ENCODE measurements around the gene CAVIN4.

Gene CAVIN4

DNA sequence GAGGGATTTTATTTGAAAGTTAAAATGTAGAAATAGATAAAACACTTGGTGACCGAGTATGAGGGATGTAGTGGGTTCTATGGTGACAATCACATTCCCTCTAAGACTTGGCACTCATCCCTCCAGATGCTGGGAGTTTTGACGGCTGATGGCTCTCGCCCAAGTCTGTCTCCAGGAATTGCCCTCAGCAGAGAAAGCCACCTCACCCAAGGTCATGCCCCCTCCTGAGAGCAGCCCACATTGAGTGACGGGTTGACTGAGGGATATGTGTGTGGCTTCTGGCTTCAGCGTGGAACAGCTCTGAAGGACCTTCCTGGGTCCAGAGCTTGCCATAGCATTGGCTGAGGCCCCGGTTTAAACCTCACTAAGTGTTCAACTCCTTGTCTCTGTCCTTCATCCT lies 19.4 kb downstream of the CAVIN4 start:
- TF ChIP-seq CTCF (IDR thresholded peaks at IDR 0.05; ENCODE audit: low read depth, low read length, missing control alignments) = no peak
- no peak overlapping the region for H3K4me3 ChIP-seq (ENCODE audit: low read depth, low read length)
- DNase-seq (ENCODE audit: low read depth) = no peak

DNA sequence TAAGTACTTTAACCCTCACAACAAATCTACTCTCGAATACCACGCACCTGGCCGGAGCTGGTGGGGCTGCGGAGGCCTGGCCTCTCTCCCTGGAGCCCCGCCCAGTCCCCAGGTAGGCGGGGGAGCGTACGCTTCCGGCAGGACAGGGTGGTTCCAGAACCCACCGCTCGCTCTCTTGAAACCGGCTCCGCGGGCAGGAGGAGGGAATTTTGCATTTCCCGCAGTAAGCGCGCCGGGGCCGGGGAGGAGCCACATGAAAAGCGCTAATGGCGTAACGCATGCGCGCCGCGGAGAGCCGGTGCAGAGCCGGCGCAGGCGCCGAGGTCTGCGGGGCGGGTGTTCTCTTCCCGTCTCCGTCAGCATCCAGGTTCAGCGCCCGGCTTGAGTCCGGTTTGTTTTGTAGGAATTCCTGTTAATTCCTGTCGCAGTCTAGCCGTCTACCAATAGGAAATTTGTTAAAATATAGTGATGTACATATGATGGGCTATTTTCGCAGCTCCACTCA lies 20.8 kb downstream of the CAVIN4 start:
- peak; percentile 48 for DNase-seq (ENCODE audit: low read depth)
- H3K4me3 ChIP-seq (ENCODE audit: low read depth, low read length) = peak overlapping the region; percentile 58
- no peak for TF ChIP-seq CTCF (IDR thresholded peaks at IDR 0.05; ENCODE audit: low read depth, low read length, missing control alignments)

DNA sequence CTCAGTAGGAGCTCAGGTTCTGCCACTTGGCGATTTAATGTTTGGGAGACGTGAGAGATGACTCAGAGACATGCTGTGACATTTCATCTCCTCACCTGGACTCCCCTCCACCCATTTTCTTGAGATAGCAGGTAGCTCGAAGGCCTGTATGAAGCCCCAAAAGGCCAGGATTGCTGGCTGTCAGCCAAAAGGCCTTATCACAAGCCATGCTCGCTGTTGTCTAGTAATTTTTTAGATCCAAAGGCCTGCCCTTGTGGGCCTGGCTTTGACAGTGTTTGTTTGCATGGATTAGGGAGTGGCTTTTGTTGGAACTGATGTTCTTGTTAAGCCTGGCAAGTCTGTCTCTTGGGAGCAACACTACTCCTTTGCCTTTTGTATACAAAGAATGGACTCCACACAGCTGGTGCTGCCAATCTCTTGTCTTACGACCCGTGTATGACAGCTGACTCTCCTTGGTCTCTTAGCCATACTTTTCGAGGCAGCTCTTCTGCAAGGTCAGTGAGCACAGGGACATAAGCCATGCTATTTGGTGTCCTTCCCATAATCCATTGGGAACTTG lies 22.7 kb downstream of the CAVIN4 start:
- no peak for TF ChIP-seq CTCF (IDR thresholded peaks at IDR 0.05; ENCODE audit: low read depth, low read length, missing control alignments)
- no peak overlapping the region for H3K4me3 ChIP-seq (ENCODE audit: low read depth, low read length)
- no peak for DNase-seq (ENCODE audit: low read depth)

- TF ChIP-seq CTCF (IDR thresholded peaks at IDR 0.05; ENCODE audit: low read depth, low read length, missing control alignments) = peak; percentile 84
- peak; percentile 13 for DNase-seq (ENCODE audit: low read depth)
- no peak overlapping the region for H3K4me3 ChIP-seq (ENCODE audit: low read depth, low read length)
Observed at GRCh38 chr9:100601216-100601615, 23.3 kb downstream of the CAVIN4 start.

DNA sequence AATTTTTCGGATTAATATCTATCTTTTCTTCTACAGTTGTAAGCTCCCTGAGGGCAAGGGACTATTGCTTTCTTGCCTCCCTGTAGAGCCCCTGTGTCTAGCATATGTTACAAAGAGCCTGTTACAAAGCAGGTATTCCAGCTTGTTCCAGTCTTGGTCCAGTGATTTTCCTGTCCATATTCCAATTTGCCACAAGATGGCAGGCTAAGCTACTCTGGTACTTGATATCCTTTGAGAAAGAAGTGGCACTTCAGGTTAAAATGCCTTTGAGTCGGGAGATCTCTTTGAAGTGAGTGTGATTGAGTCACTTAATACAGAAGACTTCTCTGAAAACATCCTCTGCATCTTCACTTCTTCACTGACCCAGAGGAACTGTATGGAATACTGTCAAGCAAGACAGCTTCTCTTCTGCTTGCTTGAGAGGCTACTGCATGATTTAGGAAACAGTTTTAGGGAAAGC lies 24.5 kb downstream of the CAVIN4 start:
- H3K4me3 ChIP-seq (ENCODE audit: low read depth, low read length) = no peak overlapping the region
- peak; percentile 59 for TF ChIP-seq CTCF (IDR thresholded peaks at IDR 0.05; ENCODE audit: low read depth, low read length, missing control alignments)
- DNase-seq (ENCODE audit: low read depth) = no peak

- no peak for DNase-seq (ENCODE audit: low read depth)
- no peak overlapping the region for H3K4me3 ChIP-seq (ENCODE audit: low read depth, low read length)
- TF ChIP-seq CTCF (IDR thresholded peaks at IDR 0.05; ENCODE audit: low read depth, low read length, missing control alignments) = no peak
Observed at GRCh38 chr9:100605405-100605804, 27.5 kb downstream of the CAVIN4 start.

DNA sequence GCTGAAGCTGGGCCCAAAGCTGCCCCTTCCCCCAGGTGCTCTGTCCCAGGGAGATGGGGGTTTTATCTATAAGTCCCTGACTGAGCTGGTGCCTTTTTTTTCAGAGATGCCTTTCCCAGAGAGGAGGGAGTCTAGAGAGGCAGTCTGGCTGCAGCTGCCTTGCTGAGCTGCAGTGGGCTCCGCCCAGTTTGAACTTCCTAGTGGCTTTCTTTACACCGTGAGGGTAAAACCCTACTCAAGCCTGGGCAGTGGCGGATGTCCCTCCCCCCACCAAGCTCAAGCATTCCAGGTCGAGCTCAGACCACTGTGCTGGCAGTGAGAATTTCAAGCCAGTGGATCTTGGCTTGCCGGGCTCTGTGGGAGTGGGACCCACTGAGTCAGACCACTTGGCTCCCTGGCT lies 41.3 kb downstream of the CAVIN4 start:
- no peak overlapping the region for H3K4me3 ChIP-seq (ENCODE audit: low read depth, low read length)
- TF ChIP-seq CTCF (IDR thresholded peaks at IDR 0.05; ENCODE audit: low read depth, low read length, missing control alignments) = no peak
- DNase-seq (ENCODE audit: low read depth) = no peak
